ENCODE results near the gene CCDC178.
"Not testable (repeated sequence)": the region's sequence is repeated elsewhere in the genome, so short reads cannot be mapped to it uniquely, and the experiment has no call there.

The CCDC178 gene

GRCh38 chr18:33195795-33196194, 244.7 kb downstream of the CCDC178 start:
- TF ChIP-seq, protein P1, sequence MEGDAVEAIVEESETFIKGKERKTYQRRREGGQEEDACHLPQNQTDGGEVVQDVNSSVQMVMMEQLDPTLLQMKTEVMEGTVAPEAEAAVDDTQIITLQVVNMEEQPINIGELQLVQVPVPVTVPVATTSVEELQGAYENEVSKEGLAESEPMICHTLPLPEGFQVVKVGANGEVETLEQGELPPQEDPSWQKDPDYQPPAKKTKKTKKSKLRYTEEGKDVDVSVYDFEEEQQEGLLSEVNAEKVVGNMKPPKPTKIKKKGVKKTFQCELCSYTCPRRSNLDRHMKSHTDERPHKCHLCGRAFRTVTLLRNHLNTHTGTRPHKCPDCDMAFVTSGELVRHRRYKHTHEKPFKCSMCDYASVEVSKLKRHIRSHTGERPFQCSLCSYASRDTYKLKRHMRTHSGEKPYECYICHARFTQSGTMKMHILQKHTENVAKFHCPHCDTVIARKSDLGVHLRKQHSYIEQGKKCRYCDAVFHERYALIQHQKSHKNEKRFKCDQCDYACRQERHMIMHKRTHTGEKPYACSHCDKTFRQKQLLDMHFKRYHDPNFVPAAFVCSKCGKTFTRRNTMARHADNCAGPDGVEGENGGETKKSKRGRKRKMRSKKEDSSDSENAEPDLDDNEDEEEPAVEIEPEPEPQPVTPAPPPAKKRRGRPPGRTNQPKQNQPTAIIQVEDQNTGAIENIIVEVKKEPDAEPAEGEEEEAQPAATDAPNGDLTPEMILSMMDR (IDR thresholded peaks at IDR 0.05; ENCODE audit: low read depth, low read length, missing control alignments), result no peak
- no peak overlapping the region for H3K4me3 ChIP-seq (ENCODE audit: low read depth, low read length)
- no peak for DNase-seq (ENCODE audit: low read depth)

DNA sequence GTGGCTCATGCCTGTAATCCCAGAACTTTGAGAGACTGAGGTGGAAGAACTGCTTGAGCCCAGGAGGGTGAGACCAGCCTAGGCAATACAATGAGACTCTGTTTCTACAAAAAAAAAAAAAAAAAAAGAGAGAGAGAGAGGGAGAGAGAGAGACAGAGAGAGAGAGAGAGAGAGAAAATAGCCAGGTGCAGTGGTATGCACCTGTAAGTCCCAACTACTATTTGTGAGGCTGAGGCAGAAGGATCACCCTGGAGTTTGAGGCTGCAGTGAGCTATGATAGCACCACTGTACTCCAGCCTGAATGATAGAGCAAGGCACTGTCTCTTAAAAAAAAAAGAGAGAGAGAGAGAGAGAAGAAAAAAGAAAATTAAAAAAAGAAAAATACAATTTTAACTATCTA, 245.7 kb downstream of the CCDC178 start:
- no peak for DNase-seq (ENCODE audit: low read depth)
- TF ChIP-seq, protein P1 (IDR thresholded peaks at IDR 0.05; ENCODE audit: low read depth, low read length, missing control alignments), result no peak
- H3K4me3 ChIP-seq (ENCODE audit: low read depth, low read length), result no peak overlapping the region

DNA sequence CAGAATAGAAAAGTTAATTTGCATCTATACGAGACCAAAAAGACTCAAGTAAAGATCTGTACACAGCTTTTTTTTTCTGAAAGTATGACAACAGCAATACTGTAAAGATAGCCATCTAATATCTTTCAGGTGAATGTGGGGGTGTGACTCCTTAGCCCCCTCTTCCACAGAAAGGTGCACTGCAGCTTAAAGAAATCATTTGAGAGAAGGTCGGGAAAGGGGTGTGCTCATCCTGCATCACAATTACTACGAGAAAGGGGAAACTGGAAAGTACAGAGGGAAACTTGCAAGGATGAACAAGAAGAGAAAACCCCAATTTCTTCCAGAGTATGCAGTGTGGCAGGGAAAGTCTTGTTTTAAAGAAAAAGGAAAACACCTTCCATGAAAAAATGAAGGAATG, 255.6 kb downstream of the CCDC178 start:
- no peak for DNase-seq (ENCODE audit: low read depth)
- TF ChIP-seq, protein P1 (IDR thresholded peaks at IDR 0.05; ENCODE audit: low read depth, low read length, missing control alignments), result peak; percentile 4
- no peak overlapping the region for H3K4me3 ChIP-seq (ENCODE audit: low read depth, low read length)

- TF ChIP-seq, protein P1 (IDR thresholded peaks at IDR 0.05; ENCODE audit: low read depth, low read length, missing control alignments), result no peak
These were observed 256.3 kb downstream of the CCDC178 start for GRCh38 chr18:33184175-33184574.

DNA sequence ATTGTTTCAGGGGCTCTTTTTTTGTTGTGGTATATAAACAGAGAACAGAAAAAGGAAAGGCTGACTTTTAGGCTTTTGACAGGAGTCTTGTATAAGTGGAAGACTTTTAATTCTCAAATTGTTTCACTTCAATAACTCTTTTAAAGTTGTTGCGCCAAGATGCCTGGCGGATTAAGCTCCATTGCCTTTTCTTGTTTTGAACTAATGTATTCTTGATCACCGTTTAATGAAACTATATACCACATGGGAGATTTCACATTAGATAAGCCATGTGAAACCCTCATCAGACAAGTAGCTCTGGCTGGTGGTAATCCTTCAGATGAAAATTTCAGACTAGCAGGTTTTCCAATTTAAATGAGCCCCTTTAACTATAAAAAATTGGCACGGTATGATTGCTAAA, 257.4 kb downstream of the CCDC178 start:
- no peak for DNase-seq (ENCODE audit: low read depth)
- no peak overlapping the region for H3K4me3 ChIP-seq (ENCODE audit: low read depth, low read length)
- TF ChIP-seq, protein P1 (IDR thresholded peaks at IDR 0.05; ENCODE audit: low read depth, low read length, missing control alignments), result no peak

More at GRCh38 chr18:33184175-33184574, 256.3 kb downstream of the CCDC178 start:
- no peak for DNase-seq (ENCODE audit: low read depth)
- no peak overlapping the region for H3K4me3 ChIP-seq (ENCODE audit: low read depth, low read length)

GRCh38 chr18:33181016-33181415, 259.5 kb downstream of the CCDC178 start:
- TF ChIP-seq, protein P1 (IDR thresholded peaks at IDR 0.05; ENCODE audit: low read depth, low read length, missing control alignments), result no peak
- DNase-seq (ENCODE audit: low read depth), result no peak
- no peak overlapping the region for H3K4me3 ChIP-seq (ENCODE audit: low read depth, low read length)

DNA sequence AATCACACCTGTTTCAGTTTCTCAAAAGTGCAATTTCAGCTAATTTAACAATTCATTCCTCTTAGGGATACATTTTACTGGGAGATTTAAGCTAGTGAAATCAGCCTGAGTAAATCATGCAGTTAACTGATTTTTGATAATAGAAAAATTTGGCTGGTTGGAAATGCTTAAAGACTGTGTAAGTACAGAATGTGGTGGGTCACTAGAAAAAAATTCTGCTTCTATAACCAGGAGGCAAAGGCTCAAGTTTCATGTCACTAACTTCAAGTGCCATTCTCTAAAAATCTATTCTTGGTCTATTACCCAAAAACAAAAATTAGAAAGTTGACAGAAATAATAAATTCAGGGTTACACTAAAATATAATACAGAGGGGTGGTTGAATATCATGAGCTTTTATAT, 271.3 kb downstream of the CCDC178 start:
- DNase-seq (ENCODE audit: low read depth), result no peak
- H3K4me3 ChIP-seq (ENCODE audit: low read depth, low read length), result no peak overlapping the region
- TF ChIP-seq, protein P1 (IDR thresholded peaks at IDR 0.05; ENCODE audit: low read depth, low read length, missing control alignments), result no peak

DNA sequence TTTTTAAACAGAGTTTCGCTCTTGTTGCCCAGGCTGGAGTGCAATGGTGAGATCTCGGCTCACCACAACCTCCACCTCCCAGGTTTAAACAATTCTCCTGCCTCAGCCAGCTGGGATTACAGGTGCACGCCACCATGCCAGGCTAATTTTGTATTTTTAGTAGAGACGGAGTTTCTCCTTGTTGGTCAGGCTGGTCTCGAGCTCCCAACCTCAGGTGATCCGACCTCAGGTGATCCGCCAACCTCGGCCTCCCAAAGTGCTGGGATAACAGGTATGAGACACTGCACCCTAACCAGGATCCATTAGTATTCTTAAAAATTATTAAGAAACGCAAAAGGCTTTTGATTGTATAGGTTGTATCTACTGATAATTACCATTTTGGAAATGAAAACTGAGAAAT, 276.4 kb downstream of the CCDC178 start:
- DNase-seq (ENCODE audit: low read depth); H3K4me3 ChIP-seq (ENCODE audit: low read depth, low read length): not testable (repeated sequence)
